ENCODE results near the gene IFT172. TPM values are rescaled to one million over a fixed set of nuclear protein-coding genes. Genes with fewer than 3 reads are reported as not detected.
A peak's percentile ranks its signal among the peaks of the same experiment; 100 is the strongest.

The IFT172 gene
- total RNA-seq, 6 experiments from 2014 or later: 4.4 to 11.5 (median 6.2) TPM

GRCh38 chr2:27496357-27497287, 7.1 kb upstream of the IFT172 start, which contains the start of gene GCKR:
GCKR (plus strand) TSS chr2:27496839; CDS start chr2:27496905, 66 bp downstream.
- TF ChIP-seq POLR2A (IDR thresholded peaks at IDR 0.05): peak; percentile 79
- no peak for TF ChIP-seq CTCF (IDR thresholded peaks at IDR 0.05)
- WGBS (ENCODE audit: insufficient coverage, low coverage, low lambda C conversion rate, missing lambda C conversion rate): 31% methylated on average over 7 of the region's 12 CpGs
- peak; percentile 75 to 92 (median 90) for DNase-seq
- peaks cover 0 to 53% (median 13%) of the 10 kb centered on the region in 4 donors for H3K4me1 ChIP-seq
- H3K4me3 ChIP-seq: peak within 1 kb of the TSS; percentile 48 to 73 (median 63)
- intact Hi-C loops (cut with DNase I): no loop called here
- peaks cover 0 to 6% (median 0%) of the 10 kb centered on the region in 4 donors for H3K36me3 ChIP-seq
- no peaks in the 10 kb centered on the region for H3K9me3 ChIP-seq
- H3K27ac ChIP-seq: peak within 1 kb of the TSS; percentile 81 to 95 (median 92)
- no peaks in the 10 kb centered on the region for H3K27me3 ChIP-seq
- peak; percentile 65 to 74 (median 70) for ATAC-seq

GRCh38 chr2:27495840-27496356, 6.4 kb upstream of the IFT172 start:
- intact Hi-C loops (cut with DNase I): no loop called here
- no peaks in the 10 kb centered on the region for H3K27me3 ChIP-seq
- H3K4me1 ChIP-seq: peaks cover 0 to 47% (median 10%) of the 10 kb centered on the region in 4 donors
- H3K36me3 ChIP-seq: peaks cover 0 to 7% (median 0%) of the 10 kb centered on the region in 4 donors
- DNase-seq (no peak), ATAC-seq (peak; percentile 11 to 50 (median 18))
- TF ChIP-seq POLR2A (IDR thresholded peaks at IDR 0.05) (no peak), CTCF (IDR thresholded peaks at IDR 0.05) (no peak)
- 28% methylated on average over 4 of the region's 4 CpGs for WGBS (ENCODE audit: insufficient coverage, low coverage, low lambda C conversion rate, missing lambda C conversion rate)
- no peaks in the 10 kb centered on the region for H3K9me3 ChIP-seq
- H3K4me3 ChIP-seq: peak overlapping the region in 2 of 3 donors; percentile 63 to 73
- H3K27ac ChIP-seq: peak overlapping the region; percentile 81 to 95 (median 92)

- Histone ChIP-seq H3K4me3 (peak within 1 kb of the TSS; percentile 58 to 73 (median 63)), H3K4me1 (peaks cover 0 to 43% (median 9%) of the 10 kb centered on the region in 4 donors), H3K36me3 (peaks cover 0 to 7% (median 0%) of the 10 kb centered on the region in 4 donors), H3K27me3 (no peaks in the 10 kb centered on the region), H3K9me3 (no peaks in the 10 kb centered on the region), H3K27ac (peak within 1 kb of the TSS; percentile 81 to 95 (median 92))
- DNase-seq (peak; percentile 48 to 58 (median 56)), ATAC-seq (peak; percentile 3 to 33 (median 16))
- TF ChIP-seq CTCF (IDR thresholded peaks at IDR 0.05) (no peak), POLR2A (IDR thresholded peaks at IDR 0.05) (peak; percentile 82)
- 0% methylated on average over 11 of the region's 70 CpGs for whole genome bisulfite sequencing (ENCODE audit: insufficient coverage, low coverage, low lambda C conversion rate, missing lambda C conversion rate)
- intact Hi-C loops (cut with DNase I): no loop called here
Measured at GRCh38 chr2:27494944-27495554, 5.5 kb upstream of the IFT172 start, which contains the start of gene FNDC4. FNDC4 (minus strand) TSS chr2:27495200; CDS start chr2:27494679, 521 bp downstream.

- Histone ChIP-seq H3K4me1 (peaks cover 0 to 42% (median 10%) of the 10 kb centered on the region in 4 donors), H3K27ac (peak overlapping the region; percentile 81 to 95 (median 92)), H3K9me3 (no peaks in the 10 kb centered on the region), H3K4me3 (peak overlapping the region; percentile 58 to 73 (median 63)), H3K36me3 (peaks cover 0 to 7% (median 0%) of the 10 kb centered on the region in 4 donors), H3K27me3 (no peaks in the 10 kb centered on the region)
- 12% methylated on average over 17 of the region's 35 CpGs for WGBS (ENCODE audit: insufficient coverage, low coverage, low lambda C conversion rate, missing lambda C conversion rate)
- TF ChIP-seq POLR2A (IDR thresholded peaks at IDR 0.05) (peak; percentile 94), CTCF (IDR thresholded peaks at IDR 0.05) (no peak)
- DNase-seq (peak; percentile 87 to 92 (median 89)), ATAC-seq (peak; percentile 50 to 67 (median 58))
- intact Hi-C loops (cut with DNase I): no loop called here
Measured at GRCh38 chr2:27494284-27494943, 4.9 kb upstream of the IFT172 start.
